Progenitor cell of endocrine pancreas (in vitro differentiated cells): ENCODE measurements around the gene TBCEL. TPM values are rescaled to one million over a fixed set of nuclear protein-coding genes. Genes with fewer than 3 reads are reported as not detected.

Source experiments
- DNase-seq: peaks from one replicate; pipeline ENCODE4 v3.0.0; 2021; ENCODE audit warnings: low spot score; ENCODE audit not compliant: unreplicated experiment
- H3K27ac Mint-ChIP-seq: 2 replicates; pipeline ENCODE4 v1.8.0; 2021; ENCODE audit warnings: mild to moderate bottlenecking, moderate library complexity, mixed read lengths
- H3K27me3 Mint-ChIP-seq: 2 replicates; pipeline ENCODE4 v1.8.0; 2021; ENCODE audit warnings: mixed read lengths
- H3K36me3 Mint-ChIP-seq: 2 replicates; pipeline ENCODE4 v1.8.0; 2022; ENCODE audit warnings: mixed read lengths; ENCODE audit not compliant: insufficient read depth
- H3K4me1 Mint-ChIP-seq: 2 replicates; pipeline ENCODE4 v1.8.0; 2021; ENCODE audit warnings: low read depth, mixed read lengths
- H3K4me3 Mint-ChIP-seq: 2 replicates; pipeline ENCODE4 v1.8.0; 2021; ENCODE audit warnings: low read depth, mild to moderate bottlenecking, moderate library complexity, mixed read lengths
- H3K9me3 Mint-ChIP-seq: 2 replicates; pipeline ENCODE4 v1.8.0; 2021; ENCODE audit warnings: low read depth, mixed read lengths
- total RNA-seq: library from RNA; stranded (reverse); gene quantifications from 2 replicates; pipeline ENCODE4 v1.2.1, GENCODE V29; 2021
- TF ChIP-seq, protein P1 (sequence below): fragments of 200-600 bp; sonication (generic); IDR thresholded peaks from one replicate; pipeline ENCODE4 v1.5.0; 2021; ENCODE audit warnings: antibody characterized with exemption, mild to moderate bottlenecking; ENCODE audit not compliant: unreplicated experiment

Gene TBCEL
- total RNA-seq, 1 donor from 2014 or later: 28.6 TPM

- no peaks in the 10 kb centered on the region for H3K4me1 Mint-ChIP-seq
- H3K27ac Mint-ChIP-seq: no peak overlapping the region
- H3K4me3 Mint-ChIP-seq: no peak overlapping the region
Measured at GRCh38 chr11:121105481-121106195, 81.7 kb downstream of the TBCEL start.

DNA sequence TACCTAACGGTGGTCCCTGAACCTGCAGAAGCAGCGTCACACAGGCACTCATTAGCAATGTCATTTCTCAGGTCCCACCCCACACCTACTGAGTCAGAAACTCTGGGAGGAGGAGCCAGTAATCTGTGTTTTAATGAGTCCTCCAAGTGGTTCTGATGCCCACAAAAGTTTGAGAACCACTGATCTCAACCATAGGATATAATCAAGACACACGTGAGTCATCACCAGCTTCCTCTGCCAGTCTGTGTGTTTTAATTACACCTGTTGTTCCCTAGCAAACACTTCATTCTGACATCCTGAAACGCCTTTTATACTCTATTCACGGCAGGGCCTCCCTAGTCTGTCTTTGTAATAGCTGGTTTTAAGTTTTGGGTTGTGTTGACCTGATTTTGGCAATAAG lies 82.9 kb downstream of the TBCEL start:
- Mint-ChIP-seq H3K4me3 (no peak overlapping the region), H3K36me3 (no peaks in the 10 kb centered on the region), H3K27ac (no peak overlapping the region), H3K9me3 (no peaks in the 10 kb centered on the region), H3K27me3 (peaks cover 13% of the 10 kb centered on the region), H3K4me1 (no peaks in the 10 kb centered on the region)
- TF ChIP-seq, protein P1, sequence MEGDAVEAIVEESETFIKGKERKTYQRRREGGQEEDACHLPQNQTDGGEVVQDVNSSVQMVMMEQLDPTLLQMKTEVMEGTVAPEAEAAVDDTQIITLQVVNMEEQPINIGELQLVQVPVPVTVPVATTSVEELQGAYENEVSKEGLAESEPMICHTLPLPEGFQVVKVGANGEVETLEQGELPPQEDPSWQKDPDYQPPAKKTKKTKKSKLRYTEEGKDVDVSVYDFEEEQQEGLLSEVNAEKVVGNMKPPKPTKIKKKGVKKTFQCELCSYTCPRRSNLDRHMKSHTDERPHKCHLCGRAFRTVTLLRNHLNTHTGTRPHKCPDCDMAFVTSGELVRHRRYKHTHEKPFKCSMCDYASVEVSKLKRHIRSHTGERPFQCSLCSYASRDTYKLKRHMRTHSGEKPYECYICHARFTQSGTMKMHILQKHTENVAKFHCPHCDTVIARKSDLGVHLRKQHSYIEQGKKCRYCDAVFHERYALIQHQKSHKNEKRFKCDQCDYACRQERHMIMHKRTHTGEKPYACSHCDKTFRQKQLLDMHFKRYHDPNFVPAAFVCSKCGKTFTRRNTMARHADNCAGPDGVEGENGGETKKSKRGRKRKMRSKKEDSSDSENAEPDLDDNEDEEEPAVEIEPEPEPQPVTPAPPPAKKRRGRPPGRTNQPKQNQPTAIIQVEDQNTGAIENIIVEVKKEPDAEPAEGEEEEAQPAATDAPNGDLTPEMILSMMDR: no peak
- DNase-seq: no peak

More at GRCh38 chr11:121105481-121106195, 81.7 kb downstream of the TBCEL start:
- H3K9me3 Mint-ChIP-seq: no peaks in the 10 kb centered on the region
- TF ChIP-seq, protein P1: no peak
- no peak for DNase-seq
- H3K27me3 Mint-ChIP-seq: peaks cover 2% of the 10 kb centered on the region
- H3K36me3 Mint-ChIP-seq: no peaks in the 10 kb centered on the region

GRCh38 chr11:121108413-121108812 lies 84.5 kb downstream of the TBCEL start:
- no peaks in the 10 kb centered on the region for H3K9me3 Mint-ChIP-seq
- H3K36me3 Mint-ChIP-seq: no peaks in the 10 kb centered on the region
- no peak overlapping the region for H3K4me3 Mint-ChIP-seq

GRCh38 chr11:121109471-121109870 lies 85.6 kb downstream of the TBCEL start:
- DNase-seq: no peak
- TF ChIP-seq, protein P1: no peak
- Mint-ChIP-seq H3K36me3 (no peaks in the 10 kb centered on the region), H3K27ac (no peak overlapping the region), H3K4me1 (no peaks in the 10 kb centered on the region), H3K4me3 (no peak overlapping the region), H3K9me3 (no peaks in the 10 kb centered on the region), H3K27me3 (peaks cover 23% of the 10 kb centered on the region)

More at GRCh38 chr11:121108413-121108812, 84.5 kb downstream of the TBCEL start:
- no peak overlapping the region for H3K27ac Mint-ChIP-seq
- H3K27me3 Mint-ChIP-seq: peaks cover 23% of the 10 kb centered on the region
- TF ChIP-seq, protein P1: no peak
- no peak for DNase-seq
- H3K4me1 Mint-ChIP-seq: no peaks in the 10 kb centered on the region

GRCh38 chr11:121109916-121110586 lies 86.1 kb downstream of the TBCEL start:
- H3K27ac Mint-ChIP-seq: no peak overlapping the region
- no peaks in the 10 kb centered on the region for H3K9me3 Mint-ChIP-seq
- no peak overlapping the region for H3K4me3 Mint-ChIP-seq
- DNase-seq: no peak
- TF ChIP-seq, protein P1: no peak
- no peaks in the 10 kb centered on the region for H3K4me1 Mint-ChIP-seq
- peaks cover 23% of the 10 kb centered on the region for H3K27me3 Mint-ChIP-seq
- H3K36me3 Mint-ChIP-seq: no peaks in the 10 kb centered on the region
